GM12878 (cell line): ENCODE data around the gene TSPO2. TPM values are rescaled to one million over a fixed set of nuclear protein-coding genes. Genes with fewer than 3 reads are reported as not detected.

Source experiments
- CHD4 ChIP-seq: fragments of 200-600 bp; sonication (generic); IDR thresholded peaks from 2 replicates; pipeline ENCODE4 v1.6.1; 2016; ENCODE audit warnings: mild to moderate bottlenecking
- CUX1 ChIP-seq: IDR thresholded peaks from 2 replicates; pipeline ENCODE4 v1.6.1; 2012; ENCODE audit warnings: improper control_type of control experiment, low read depth, low read length; ENCODE audit not compliant: insufficient replicate concordance
- ETV6 ChIP-seq, 2 experiments: fragments of 450-650 bp in 1 of 2; IDR thresholded peaks in 1 of 2; conservative IDR thresholded peaks in 1 of 2; 2 replicates each; pipeline ENCODE4 v1.6.1; 2014; ENCODE audit warnings: antibody characterized with exemption in 1 of 2, borderline replicate concordance in 1 of 2, low read depth in 1 of 2, mild to moderate bottlenecking in 1 of 2, moderate library complexity in 1 of 2
- JUNB ChIP-seq: IDR thresholded peaks from 2 replicates; pipeline ENCODE4 v1.6.1; 2016; ENCODE audit warnings: antibody characterized with exemption, mild to moderate bottlenecking
- MTA3 ChIP-seq: IDR thresholded peaks from 2 replicates; pipeline ENCODE4 v1.6.1; 2012; ENCODE audit warnings: low read length, inconsistent platforms, borderline replicate concordance
- POLR2AphosphoS5 ChIP-seq: IDR thresholded peaks from 2 replicates; pipeline ENCODE4 v1.6.1; 2011; ENCODE audit warnings: mild to moderate bottlenecking, low read length, inconsistent platforms
- PRDM15 ChIP-seq: fragments of 450-650 bp; formaldehyde crosslinking; IDR thresholded peaks from 2 replicates; pipeline ENCODE4 v1.4.0; 2020; ENCODE audit warnings: mild to moderate bottlenecking, moderate library complexity
- SIN3A ChIP-seq: IDR thresholded peaks from 2 replicates; pipeline ENCODE4 v1.6.1; 2012; ENCODE audit warnings: low read depth, low read length, improper control_type of control experiment
- SMC3 ChIP-seq: IDR thresholded peaks from 2 replicates; pipeline ENCODE4 v1.6.1; 2011; ENCODE audit warnings: low read length, improper control_type of control experiment, borderline replicate concordance
- SP1 ChIP-seq: IDR thresholded peaks from one replicate; pipeline ENCODE4 v1.6.1; 2011; ENCODE audit warnings: low read depth, low read length
- SREBF1 ChIP-seq: IDR thresholded peaks from 2 replicates; pipeline ENCODE4 v1.6.1; 2012; ENCODE audit warnings: mild to moderate bottlenecking, low read length
- STAT1 ChIP-seq: fragments of 450-650 bp; conservative IDR thresholded peaks from 2 replicates; pipeline ENCODE4 v1.6.1; 2014; ENCODE audit warnings: antibody characterized with exemption, mild to moderate bottlenecking
- STAT3 ChIP-seq: IDR thresholded peaks from 2 replicates; pipeline ENCODE4 v1.6.1; 2011; ENCODE audit warnings: low read depth, low read length, improper control_type of control experiment
- SUZ12 ChIP-seq: fragments of 200-600 bp; sonication (generic); IDR thresholded peaks from one replicate; pipeline ENCODE4 v1.6.1; 2018; ENCODE audit warnings: antibody characterized with exemption, mild to moderate bottlenecking; ENCODE audit not compliant: unreplicated experiment
- TARDBP ChIP-seq: IDR thresholded peaks from 2 replicates; pipeline ENCODE4 v1.6.1; 2016; ENCODE audit warnings: borderline replicate concordance
- YBX1 ChIP-seq: fragments of 450-650 bp; IDR thresholded peaks from 2 replicates; pipeline ENCODE4 v1.6.1; 2016; ENCODE audit warnings: antibody characterized with exemption
- ZBTB4 ChIP-seq: fragments of 450-650 bp; formaldehyde crosslinking; IDR thresholded peaks from 2 replicates; pipeline ENCODE4 v1.4.0; 2022; ENCODE audit warnings: mild to moderate bottlenecking, moderate library complexity
- ZNF274 ChIP-seq: IDR thresholded peaks from one replicate; pipeline ENCODE4 v1.8.0; 2011; ENCODE audit not compliant: insufficient read length, insufficient read depth
- polyA plus RNA-seq, 11 experiments: library from polyadenylated mRNA; depleted of rRNA in 4 of 11; unstranded in 6 of 11; stranded (reverse) in 5 of 11; fragments of >200 nt; fragmentation: Nextera tagmentation in 4 of 11; fragmentation: Illumina TruSeq in 1 of 11; extraction: Ambion mirVana in 4 of 11; extraction: Trizol in 1 of 11; gene quantifications; 1 replicate in 1 of 11; 2 replicates in 10 of 11; pipeline versions ENCODE4 v1.2.1 to v1.2.3, GENCODE V29; 2011 to 2016; ENCODE audit warnings: inconsistent platforms in 2 of 11, missing spikeins in 2 of 11, low read depth in 1 of 11
- total RNA-seq, 4 experiments: library from RNA; depleted of rRNA in 3 of 4; stranded (reverse); fragments of >200 nt in 3 of 4; fragmentation: Illumina TruSeq in 1 of 4; extraction: Trizol in 1 of 4; gene quantifications; 2 replicates each; pipeline versions ENCODE4 v1.2.1 to v1.2.3, GENCODE V29; 2013 to 2021

TSPO2 gene
- total and polyA plus RNA-seq, 10 of the 15 experiments (the other 5 are each of a cell fraction or from before 2014, with no cell fraction given) = not detected

- peak; percentile 39; the same call in 1 of the 2 replicates for TF ChIP-seq SREBF1
- TF ChIP-seq SP1 = peak; percentile 53
- TF ChIP-seq ETV6 (conservative IDR thresholded peaks at IDR 0.05 in 1 of 2, IDR thresholded peaks at IDR 0.05 in 1 of 2; ENCODE audit: borderline replicate concordance in 1 of 2, low read depth in 1 of 2) = peak in 1 of 2 experiments; percentile 65; a peak in 1 of 4 replicates
- no peak for TF ChIP-seq SUZ12
- TF ChIP-seq YBX1 = no peak
- no peak for TF ChIP-seq MTA3
- peak; percentile 82; the same call in 1 of the 2 replicates for TF ChIP-seq POLR2AphosphoS5
- TF ChIP-seq CHD4 = no peak
- TF ChIP-seq PRDM15 (CRISPR knock-in tag) = no peak
- TF ChIP-seq TARDBP = peak; percentile 49; the same call in 1 of the 2 replicates
- TF ChIP-seq SMC3 = no peak
- TF ChIP-seq SIN3A = 0 out of 2 replicates have a peak, but pooled peaks have one; percentile 83
- TF ChIP-seq STAT1 = no peak
- no peak for TF ChIP-seq STAT3
- TF ChIP-seq JUNB = no peak
- TF ChIP-seq CUX1 = no peak
- no peak for TF ChIP-seq ZNF274
- TF ChIP-seq ZBTB4 (CRISPR knock-in tag) = no peak
These were observed 29.9 kb downstream of the TSPO2 start, which contains the start of gene OARD1 (continued) for GRCh38 chr6:41071923-41072835.
